GM19452 (cell line): ENCODE measurements around the gene PDILT.

ENCODE experiments used
- ATAC-seq: cut with Tn5 transposase; IDR thresholded peaks from one replicate; pipeline ENCODE4 v1.9.1; 2021; ENCODE audit not compliant: unreplicated experiment

The PDILT gene

GRCh38 chr16:20409398-20410120 is 5.0 kb upstream of the PDILT start, which contains the start of gene ACSM5:
TSS of gene ACSM5 (plus strand) at chr16:20409534. CDS start at chr16:20411485, 1,951 bp downstream.
- ATAC-seq = peak; percentile 43

GRCh38 chr16:20402651-20403050 is 1.9 kb downstream of the PDILT start:
- ATAC-seq = no peak

- no peak for ATAC-seq
Observed at GRCh38 chr16:20401475-20402016, 3.0 kb downstream of the PDILT start.

GRCh38 chr16:20401066-20401465 is 3.5 kb downstream of the PDILT start:
- no peak for ATAC-seq

- ATAC-seq = no peak
Observed at GRCh38 chr16:20399185-20399584, 5.4 kb downstream of the PDILT start.

- no peak for ATAC-seq
Observed at GRCh38 chr16:20398603-20399002, 5.9 kb downstream of the PDILT start.

GRCh38 chr16:20397468-20398074 is 7.0 kb downstream of the PDILT start:
- no peak for ATAC-seq

- no peak for ATAC-seq
Observed at GRCh38 chr16:20396846-20397467, 7.6 kb downstream of the PDILT start.

- no peak for ATAC-seq
Observed at GRCh38 chr16:20395946-20396345, 8.6 kb downstream of the PDILT start.

- ATAC-seq = no peak
Observed at GRCh38 chr16:20393801-20394577, 10.5 kb downstream of the PDILT start.

GRCh38 chr16:20391045-20391444 is 13.5 kb downstream of the PDILT start:
- ATAC-seq = no peak

- ATAC-seq = no peak
Observed at GRCh38 chr16:20388854-20389253, 15.7 kb downstream of the PDILT start.

- no peak for ATAC-seq
Observed at GRCh38 chr16:20387978-20388377, 16.6 kb downstream of the PDILT start.

GRCh38 chr16:20385844-20386832 is 18.4 kb downstream of the PDILT start:
- no peak for ATAC-seq

GRCh38 chr16:20383106-20384029 is 21.2 kb downstream of the PDILT start:
- ATAC-seq = no peak

- no peak for ATAC-seq
Observed at GRCh38 chr16:20382202-20382948, 22.2 kb downstream of the PDILT start.

GRCh38 chr16:20380782-20381181 is 23.8 kb downstream of the PDILT start:
- no peak for ATAC-seq

GRCh38 chr16:20377181-20377580 is 27.4 kb downstream of the PDILT start:
- ATAC-seq = no peak
